K562 (cell line): Measurements from ENCODE around the gene ZNF337. TPM values are rescaled to one million over a fixed set of nuclear protein-coding genes. Genes with fewer than 3 reads are reported as not detected.

Experiments
- ATAC-seq: fragments of 200-7000 bp; cut with Tn5 transposase; 3 replicates; pipeline ENCODE4 v1.9.1; 2020; ENCODE audit warnings: moderate library complexity
- BruUV-seq: library from RNA; stranded (reverse); fragments of 400-500 nt; replicated peaks from 2 replicates; lab custom pipeline; 2021; lab: Mats Ljungman, UMichigan
- CTCF ChIA-PET: fragments of 300-600 bp; formaldehyde crosslinking; extraction: SDS; loops from one replicate; lab custom pipeline; 2021; ENCODE audit warnings: low intra/inter-chr PET ratio; lab: Yijun Ruan, JAX
- POLR2A ChIA-PET: fragments of 300-600, 350-650 bp; sonication (Branson Sonifier 250); formaldehyde crosslinking; extraction: SDS; loops from one replicate; lab custom pipeline; 2021; ENCODE audit warnings: antibody characterized with exemption, inconsistent platforms; lab: Yijun Ruan, JAX
- DNase-seq, 4 experiments: peaks; one replicate each; pipeline versions ENCODE4 v3.0.0 to v3.0.0-alpha.2; 2011 to 2018; ENCODE audit warnings: low spot score in 3 of 4, mixed read lengths in 3 of 4; ENCODE audit errors: extremely low read depth in 1 of 4
- FAIRE-seq: peaks from 2 replicates; lab custom pipeline; 2011; peaks lifted over from hg19 to GRCh38; lab: Jason Lieb, UNC
- H2AFZ ChIP-seq: 2 replicates; pipeline ENCODE4 v1.6.0; 2011; ENCODE audit warnings: low read depth, low read length, control low read depth, inconsistent platforms
- H3K27ac ChIP-seq: fragments of 200-600 bp; 3 replicates; pipeline ENCODE4 v1.8.0; 2011; ENCODE audit warnings: low read depth, mild to moderate bottlenecking, control low read depth, inconsistent platforms, low read length, moderate library complexity, mixed read lengths; ENCODE audit errors: extremely low read depth
- H3K27me3 ChIP-seq, 2 experiments: fragments of 300-600 bp in 1 of 2; 2 replicates in 1 of 2; 3 replicates in 1 of 2; pipeline versions ENCODE4 v1.6.0 to v1.8.0; 2011; ENCODE audit warnings: inconsistent platforms in 2 of 2, low read length in 2 of 2, mild to moderate bottlenecking in 1 of 2, mixed read lengths in 1 of 2, moderate library complexity in 1 of 2; ENCODE audit not compliant: control insufficient read depth in 2 of 2, insufficient read depth in 2 of 2
- H3K36me3 ChIP-seq: fragments of 300-600 bp; 3 replicates; pipeline ENCODE4 v1.8.0; 2011; ENCODE audit warnings: mild to moderate bottlenecking, low read length, inconsistent platforms; ENCODE audit not compliant: control insufficient read depth, insufficient read depth
- H3K4me1 ChIP-seq, 2 experiments: fragments of 200-600 bp in 1 of 2; replicated peaks in 1 of 2; 2 replicates in 1 of 2; 3 replicates in 1 of 2; pipeline versions ENCODE4 v1.5.1 to v1.8.0; 2011; ENCODE audit warnings: inconsistent platforms in 2 of 2, low read length in 2 of 2, mild to moderate bottlenecking in 1 of 2, mixed read lengths in 1 of 2, moderate library complexity in 1 of 2; ENCODE audit not compliant: control insufficient read depth in 2 of 2, insufficient read depth in 2 of 2
- H3K4me2 ChIP-seq: 2 replicates; pipeline ENCODE4 v1.6.1; 2011; ENCODE audit warnings: low read length, control low read depth, inconsistent platforms, mixed read lengths; ENCODE audit not compliant: insufficient read depth
- H3K4me3 ChIP-seq: fragments of 200-600 bp; sonication (generic), shearing (Covaris generic); 2 replicates; pipeline ENCODE4 v1.5.1; 2016; ENCODE audit warnings: control low read depth, inconsistent platforms
- H3K79me2 ChIP-seq: fragments of 200-600 bp; 3 replicates; pipeline ENCODE4 v1.8.0; 2011; ENCODE audit warnings: low read length, inconsistent platforms; ENCODE audit not compliant: control insufficient read depth, insufficient read depth
- H3K9ac ChIP-seq, 2 experiments: 2 replicates each; pipeline versions ENCODE4 v1.6.0 to v1.6.1; 2011; ENCODE audit warnings: low read depth in 2 of 2, low read length in 2 of 2, control low read depth in 1 of 2, inconsistent platforms in 1 of 2, mild to moderate bottlenecking in 1 of 2, mixed read lengths in 1 of 2; ENCODE audit not compliant: insufficient read depth in 1 of 2
- H3K9me1 ChIP-seq: one replicate; pipeline ENCODE4 v1.6.0; 2011; ENCODE audit warnings: inconsistent platforms, mild to moderate bottlenecking, low read length, moderate library complexity; ENCODE audit not compliant: control insufficient read depth, insufficient read depth
- H3K9me3 ChIP-seq: replicated peaks from 2 replicates; pipeline ENCODE4 v1.5.1; 2011; ENCODE audit warnings: low read depth, low read length, inconsistent platforms; ENCODE audit not compliant: control insufficient read depth, insufficient read depth
- H4K20me1 ChIP-seq: replicated peaks from 2 replicates; pipeline ENCODE4 v1.6.1; 2011; ENCODE audit warnings: low read length, inconsistent platforms, mixed read lengths; ENCODE audit not compliant: control insufficient read depth, insufficient read depth
- ARNT ChIP-seq, 2 experiments: fragments of 450-650 bp; IDR thresholded peaks; 2 replicates each; pipeline ENCODE4 v1.6.1; 2016; ENCODE audit warnings: mild to moderate bottlenecking in 1 of 2
- CHD2 ChIP-seq: IDR thresholded peaks from 2 replicates; pipeline ENCODE4 v1.6.1; 2011; ENCODE audit warnings: low read depth, low read length
- COPS2 ChIP-seq: fragments of 450-650 bp; conservative IDR thresholded peaks from 2 replicates; pipeline ENCODE4 v1.6.1; 2016; ENCODE audit warnings: mild to moderate bottlenecking, moderate library complexity
- DIDO1 ChIP-seq: fragments of 450-650 bp; IDR thresholded peaks from 2 replicates; pipeline ENCODE4 v1.6.1; 2016; ENCODE audit warnings: low read depth, missing biosample characterization, missing genetic modification characterization
- E2F4 ChIP-seq: sonication (generic); formaldehyde crosslinking; IDR thresholded peaks from 2 replicates; pipeline ENCODE4 v1.8.0; 2022; ENCODE audit warnings: mild to moderate bottlenecking, low read depth, missing genetic modification reagents
- RBM15 ChIP-seq: fragments of 200-400 bp; formaldehyde crosslinking; IDR thresholded peaks from 2 replicates; pipeline ENCODE4 v1.6.1; 2018; ENCODE audit warnings: mild to moderate bottlenecking, low read length, moderate library complexity; ENCODE audit not compliant: insufficient read depth
- RFX5 ChIP-seq: IDR thresholded peaks from 2 replicates; pipeline ENCODE4 v1.6.1; 2011; ENCODE audit warnings: low read depth, mild to moderate bottlenecking, improper control_type of control experiment, low read length
- SPI1 ChIP-seq: IDR thresholded peaks from 2 replicates; pipeline ENCODE4 v1.6.1; 2011; ENCODE audit warnings: low read depth, low read length, control low read depth, borderline replicate concordance
- STAT6 ChIP-seq: sonication (generic); formaldehyde crosslinking; IDR thresholded peaks from 2 replicates; pipeline ENCODE4 v1.8.1; 2023; ENCODE audit warnings: mild to moderate bottlenecking, missing genetic modification reagents
- TBP ChIP-seq: optimal IDR thresholded peaks from 2 replicates; pipeline ENCODE3; 2011; ENCODE audit warnings: low read depth, low read length, improper control_type of control experiment
- ZFP91 ChIP-seq: sonication (generic); formaldehyde crosslinking; IDR thresholded peaks from 2 replicates; pipeline ENCODE4 v1.8.0; 2022; ENCODE audit warnings: mild to moderate bottlenecking, missing genetic modification reagents
- ZKSCAN1 ChIP-seq: fragments of 150-350 bp; IDR thresholded peaks from 2 replicates; pipeline ENCODE4 v1.6.1; 2016; ENCODE audit warnings: low read depth, low read length
- ZKSCAN8 ChIP-seq: fragments of 200-800 bp; sonication (Bioruptor generic); IDR thresholded peaks from 2 replicates; pipeline ENCODE4 v1.6.1; 2016; ENCODE audit warnings: missing genetic modification characterization, missing compliant biosample characterization
- ZNF134 ChIP-seq: fragments of 250-450 bp; sonication (Bioruptor Pico); conservative IDR thresholded peaks from 2 replicates; pipeline ENCODE4 v1.4.0; 2020
- ZNF79 ChIP-seq: fragments of 250-450 bp; sonication (Bioruptor Pico); IDR thresholded peaks from 2 replicates; pipeline ENCODE4 v1.4.0; 2020; ENCODE audit warnings: low read depth, mild to moderate bottlenecking, moderate library complexity
- in situ Hi-C: fragments of 300-500 bp; cut with MboI; formaldehyde crosslinking; loops from 4 replicates; pipeline ENCODE4 v1.15.0; 2018; ENCODE audit warnings: inconsistent platforms, mixed read lengths
- intact Hi-C: fragments of 100-400 bp; cut with micrococcal nuclease; formaldehyde crosslinking; loops from 2 replicates; pipeline ENCODE4 v1.14.2; 2022
- polyA plus RNA-seq, 8 experiments: library from polyadenylated mRNA; depleted of rRNA in 4 of 8; stranded (reverse) in 5 of 8; unstranded in 3 of 8; fragments of >200 nt; fragmentation: Nextera tagmentation in 2 of 8; fragmentation: Illumina TruSeq in 1 of 8; extraction: Ambion mirVana in 2 of 8; extraction: Trizol in 1 of 8; gene quantifications; 2 replicates each; pipeline versions ENCODE4 v1.2.1 to v1.2.3, GENCODE V29; 2011 to 2014; ENCODE audit warnings: inconsistent platforms in 1 of 8, missing spikeins in 1 of 8
- total RNA-seq, 7 experiments: library from RNA; depleted of rRNA in 6 of 7; stranded (reverse); fragments of >200 nt in 6 of 7; fragmentation: Illumina TruSeq in 2 of 7; extraction: Trizol in 2 of 7; gene quantifications; 2 replicates each; pipeline versions ENCODE4 v1.2.1 to v1.2.3, GENCODE V29; 2011 to 2021; ENCODE audit warnings: low replicate concordance in 1 of 7

Gene ZNF337
- total and polyA plus RNA-seq, 9 of the 15 experiments (the other 6 are each of a cell fraction or from before 2014, with no cell fraction given) = 0.25 to 5.6 (median 3.5) TPM

- no peak for TF ChIP-seq RBM15
Measured at GRCh38 chr20:25744261-25744660, 47.6 kb upstream of the ZNF337 start (continued).

- Histone ChIP-seq H3K9ac (no peak overlapping the region), H3K36me3 (no peaks in the 10 kb centered on the region), H3K4me2 (no peak overlapping the region), H3K27ac (no peak overlapping the region), H3K9me1 (no peaks in the 10 kb centered on the region), H3K9me3 (no peaks in the 10 kb centered on the region), H4K20me1 (no peaks in the 10 kb centered on the region), H3K4me1 (no peaks in the 10 kb centered on the region), H3K79me2 (no peaks in the 10 kb centered on the region), H3K4me3 (no peak overlapping the region), H2AFZ (no peak overlapping the region), H3K27me3 (no peaks in the 10 kb centered on the region)
- no TSS peak for BruUV-seq
- ChIA-PET CTCF (no interaction called here), POLR2A (no interaction called here)
- DNase-seq (no peak), FAIRE-seq (no peak), ATAC-seq (no peak)
- intact Hi-C loops (no loop called here), in situ Hi-C loops (no loop called here)
- TF ChIP-seq ZNF79 (CRISPR knock-in tag) (no peak), ZKSCAN1 (no peak), E2F4 (no peak), ZKSCAN8 (no peak), DIDO1 (tag) (no peak), COPS2 (no peak), SPI1 (no peak), STAT6 (CRISPR knock-in tag) (no peak), CHD2 (no peak), TBP (no peak), RFX5 (no peak), ZFP91 (CRISPR knock-in tag) (no peak), ZNF134 (CRISPR knock-in tag) (no peak), ARNT (IDR thresholded peaks at IDR 0.05) (no peak)
Measured at GRCh38 chr20:25741088-25741487, 44.4 kb upstream of the ZNF337 start.
